Keratinocyte (primary cell): ENCODE results near the gene CCDC192. TPM values are rescaled to one million over a fixed set of nuclear protein-coding genes. Genes with fewer than 3 reads are reported as not detected.

Source experiments
- DNase-seq: peaks from one replicate; pipeline ENCODE4 v3.0.0-alpha.2; 2011; ENCODE audit warnings: low read depth, missing footprints, low spot score
- FAIRE-seq: peaks from 2 replicates; lab custom pipeline; 2011; peaks lifted over from hg19 to GRCh38; lab: Jason Lieb, UNC
- H2AFZ ChIP-seq: 2 replicates; pipeline ENCODE4 v1.6.0; 2012; ENCODE audit warnings: low read length, control low read depth, inconsistent platforms; ENCODE audit not compliant: control insufficient read depth
- H3K27ac ChIP-seq: 2 replicates; pipeline ENCODE4 v1.5.1; 2011; ENCODE audit warnings: low read length; ENCODE audit not compliant: control insufficient read depth, insufficient read depth
- H3K27me3 ChIP-seq: 3 replicates; pipeline ENCODE4 v1.6.0; 2011; ENCODE audit warnings: low read length; ENCODE audit not compliant: control insufficient read depth, insufficient read depth; ENCODE audit errors: extremely low read depth
- H3K36me3 ChIP-seq, 2 experiments: 2 replicates in 1 of 2; 3 replicates in 1 of 2; pipeline ENCODE4 v1.5.1; 2011; ENCODE audit warnings: low read length in 2 of 2, mild to moderate bottlenecking in 1 of 2; ENCODE audit not compliant: control insufficient read depth in 2 of 2, insufficient read depth in 2 of 2; ENCODE audit errors: extremely low read depth in 1 of 2
- H3K4me1 ChIP-seq: 3 replicates; pipeline ENCODE4 v1.5.1; 2011; ENCODE audit warnings: low read length; ENCODE audit not compliant: control insufficient read depth, insufficient read depth; ENCODE audit errors: extremely low read depth
- H3K4me2 ChIP-seq: 3 replicates; pipeline ENCODE4 v1.6.0; 2011; ENCODE audit warnings: low read depth, low read length; ENCODE audit not compliant: control insufficient read depth, insufficient read depth; ENCODE audit errors: extremely low read depth
- H3K4me3 ChIP-seq, 3 experiments: fragments of 200-600 bp in 1 of 3; sonication (generic) in 1 of 3; 2 replicates in 2 of 3; 3 replicates in 1 of 3; pipeline ENCODE4 v1.5.1; 2011 to 2016; ENCODE audit warnings: low read length in 3 of 3, mild to moderate bottlenecking in 3 of 3, control low read depth in 2 of 3, inconsistent platforms in 1 of 3, low read depth in 1 of 3, mixed read lengths in 1 of 3, mixed run types in 1 of 3, moderate library complexity in 1 of 3; ENCODE audit not compliant: control insufficient read depth in 2 of 3, insufficient read depth in 2 of 3; ENCODE audit errors: extremely low read depth in 1 of 3
- H3K79me2 ChIP-seq: 2 replicates; pipeline ENCODE4 v1.6.0; 2012; ENCODE audit warnings: low read length; ENCODE audit not compliant: control insufficient read depth, insufficient read depth
- H3K9ac ChIP-seq: 3 replicates; pipeline ENCODE4 v1.6.0; 2011; ENCODE audit warnings: low read length; ENCODE audit not compliant: control insufficient read depth, insufficient read depth; ENCODE audit errors: extremely low read depth
- H3K9me1 ChIP-seq: 3 replicates; pipeline ENCODE4 v1.6.0; 2011; ENCODE audit warnings: low read length; ENCODE audit not compliant: control insufficient read depth, insufficient read depth; ENCODE audit errors: extremely low read depth
- H3K9me3 ChIP-seq: 2 replicates; pipeline ENCODE4 v1.5.1; 2012; ENCODE audit warnings: low read depth, low read length; ENCODE audit not compliant: control insufficient read depth
- H4K20me1 ChIP-seq: 3 replicates; pipeline ENCODE4 v1.6.0; 2011; ENCODE audit warnings: low read length; ENCODE audit not compliant: control insufficient read depth, insufficient read depth; ENCODE audit errors: extremely low read depth
- CTCF ChIP-seq, 3 experiments: IDR thresholded peaks in 1 of 3; conservative IDR thresholded peaks in 1 of 3; optimal IDR thresholded peaks in 1 of 3; 2 replicates in 2 of 3; 3 replicates in 1 of 3; pipeline versions ENCODE3 to v1.5.1; 2011; ENCODE audit warnings: low read length in 3 of 3, mild to moderate bottlenecking in 3 of 3, moderate library complexity in 2 of 3, control low read depth in 1 of 3, inconsistent platforms in 1 of 3; ENCODE audit not compliant: insufficient read depth in 2 of 3; ENCODE audit errors: extremely low read depth in 1 of 3
- EZH2 ChIP-seq: IDR thresholded peaks from one replicate; pipeline ENCODE4 v1.6.1; 2012; ENCODE audit warnings: inconsistent platforms, mild to moderate bottlenecking, low read length, moderate library complexity
- dilution Hi-C: fragments of 300-500 bp; cut with MboI; formaldehyde crosslinking; loops from one replicate; pipeline ENCODE4 v1.7.0; 2020; ENCODE audit warnings: low sequenced_read_pairs; ENCODE audit not compliant: extremely low pct_ligation_motif_present
- polyA plus RNA-seq, 5 experiments: library from polyadenylated mRNA; depleted of rRNA in 3 of 5; stranded (reverse) in 3 of 5; stranded (forward) in 1 of 5; unstranded in 1 of 5; fragments of >200 nt; gene quantifications; 1 replicate in 1 of 5; 2 replicates in 3 of 5; 3 replicates in 1 of 5; pipeline versions ENCODE4 v1.2.1 to v1.2.3, GENCODE V29; 2011 to 2012; ENCODE audit warnings: missing spikeins in 2 of 5, low read depth in 1 of 5, low replicate concordance in 1 of 5

The CCDC192 gene
- polyA plus RNA-seq, 1 donor (not counting 4 experiments of a cell fraction or from before 2014, with no cell fraction given), result not detected

DNA sequence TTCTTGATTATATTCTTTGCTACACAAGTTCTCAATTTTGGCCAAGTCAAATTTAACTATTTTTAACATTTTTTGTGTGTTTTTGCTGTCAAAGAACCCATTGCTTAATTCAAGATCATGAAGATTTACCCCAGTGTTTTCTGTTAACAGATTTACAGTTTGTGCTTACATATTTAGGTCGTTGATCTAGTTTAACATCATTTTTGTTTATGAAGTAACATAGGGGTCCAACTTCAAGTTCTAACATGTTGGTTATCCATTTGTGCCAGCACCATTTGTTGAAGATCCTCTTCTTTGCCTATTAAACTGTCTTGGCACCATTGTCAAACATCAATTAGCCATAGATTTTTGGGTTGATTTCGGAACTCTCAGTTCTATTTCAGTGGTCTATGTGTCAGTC is 71.0 kb downstream of the CCDC192 start:
- dilution Hi-C loops, result no loop called here
- TF ChIP-seq EZH2 (no peak), CTCF (optimal IDR thresholded peaks at IDR 0.05 in 1 of 3, IDR thresholded peaks at IDR 0.05 in 1 of 3, conservative IDR thresholded peaks at IDR 0.05 in 1 of 3; ENCODE audit: extremely low read depth in 1 of 3, insufficient read depth in 2 of 3, low read length in 3 of 3) (no peak)
- Histone ChIP-seq H3K79me2 (no peaks in the 10 kb centered on the region), H3K4me2 (no peak overlapping the region), H3K4me1 (no peaks in the 10 kb centered on the region), H3K9me1 (no peaks in the 10 kb centered on the region), H3K36me3 (no peaks in the 10 kb centered on the region), H2AFZ (no peak overlapping the region), H3K9ac (no peak overlapping the region), H3K9me3 (no peaks in the 10 kb centered on the region), H3K27me3 (peaks cover 3% of the 10 kb centered on the region), H4K20me1 (no peaks in the 10 kb centered on the region), H3K27ac (no peak overlapping the region), H3K4me3 (no peak overlapping the region)
- DNase-seq, result no peak
- no peak for FAIRE-seq

- no peaks in the 10 kb centered on the region for H3K9me3 ChIP-seq
- H3K9ac ChIP-seq, result no peak overlapping the region
- dilution Hi-C loops, result no loop called here
- H3K27ac ChIP-seq, result no peak overlapping the region
- H3K4me2 ChIP-seq, result no peak overlapping the region
- H3K36me3 ChIP-seq, result no peaks in the 10 kb centered on the region
- no peaks in the 10 kb centered on the region for H4K20me1 ChIP-seq
- no peak overlapping the region for H2AFZ ChIP-seq
- TF ChIP-seq EZH2 (no peak), CTCF (optimal IDR thresholded peaks at IDR 0.05 in 1 of 3, IDR thresholded peaks at IDR 0.05 in 1 of 3, conservative IDR thresholded peaks at IDR 0.05 in 1 of 3; ENCODE audit: extremely low read depth in 1 of 3, insufficient read depth in 2 of 3, low read length in 3 of 3) (no peak)
- no peak for FAIRE-seq
- H3K27me3 ChIP-seq, result no peaks in the 10 kb centered on the region
- H3K79me2 ChIP-seq, result no peaks in the 10 kb centered on the region
- H3K4me1 ChIP-seq, result no peaks in the 10 kb centered on the region
- H3K4me3 ChIP-seq, result no peak overlapping the region
- no peaks in the 10 kb centered on the region for H3K9me1 ChIP-seq
- DNase-seq, result no peak
Observed at GRCh38 chr5:127776477-127776876, 73.3 kb downstream of the CCDC192 start.
